Stimulated activated CD8-positive, alpha-beta memory T cell treated with anti-CD3 and anti-CD28 coated beads, Interleukin-12 subunit alpha, Interleukin-12 subunit beta, amount 100 ng/mL, for 1 hour (primary cell): ENCODE data around the gene CAPZB.

ENCODE experiments used
- DNase-seq: peaks from one replicate; pipeline ENCODE4 v3.0.0-alpha.2; 2020; ENCODE audit warnings: low read depth

The CAPZB gene

GRCh38 chr1:19346026-19346425 is 139.3 kb downstream of the CAPZB start:
- no peak for DNase-seq

DNA sequence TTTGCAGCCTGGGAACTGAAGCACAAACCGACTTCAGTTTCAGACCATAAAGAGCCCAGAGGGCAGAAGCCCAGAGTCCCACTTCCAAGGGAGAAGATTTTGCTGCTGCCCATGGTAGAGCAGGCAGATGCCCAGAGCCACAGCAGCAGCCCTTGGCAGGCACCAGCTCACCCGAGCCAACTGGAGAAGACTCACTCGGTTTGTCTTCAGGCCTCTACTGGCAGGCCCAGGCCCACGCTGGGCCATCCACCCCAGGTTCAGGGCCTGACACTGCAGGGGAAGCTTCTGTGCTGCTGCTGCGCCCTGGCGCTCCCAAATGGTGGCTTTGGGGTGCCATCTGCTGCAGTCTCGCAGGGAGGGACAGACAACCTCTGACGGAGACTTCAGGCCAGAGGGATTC is 139.9 kb downstream of the CAPZB start:
- DNase-seq = no peak

DNA sequence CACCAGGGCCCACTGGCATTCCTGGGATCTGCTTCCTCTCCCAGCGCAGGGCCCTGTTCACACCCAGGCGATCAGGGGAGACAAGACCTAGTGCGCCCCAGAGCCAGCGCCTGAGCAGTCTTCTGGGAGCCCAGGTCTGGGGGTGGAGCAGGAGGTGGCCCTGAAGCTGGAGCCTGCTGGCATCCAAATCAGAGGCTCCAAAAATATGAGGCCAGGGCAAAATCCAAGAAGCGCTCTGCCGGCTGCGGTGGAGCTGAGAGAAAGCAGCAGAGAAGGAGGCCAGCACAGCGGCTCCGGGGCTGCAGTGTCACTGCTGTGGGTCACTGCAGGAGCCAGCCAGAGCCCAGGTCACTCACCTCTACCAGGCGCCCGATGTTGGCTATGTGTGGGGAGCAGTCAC is 140.5 kb downstream of the CAPZB start:
- no peak for DNase-seq

- peak; percentile 15 for DNase-seq
These were observed 140.9 kb downstream of the CAPZB start for GRCh38 chr1:19344372-19344810.

DNA sequence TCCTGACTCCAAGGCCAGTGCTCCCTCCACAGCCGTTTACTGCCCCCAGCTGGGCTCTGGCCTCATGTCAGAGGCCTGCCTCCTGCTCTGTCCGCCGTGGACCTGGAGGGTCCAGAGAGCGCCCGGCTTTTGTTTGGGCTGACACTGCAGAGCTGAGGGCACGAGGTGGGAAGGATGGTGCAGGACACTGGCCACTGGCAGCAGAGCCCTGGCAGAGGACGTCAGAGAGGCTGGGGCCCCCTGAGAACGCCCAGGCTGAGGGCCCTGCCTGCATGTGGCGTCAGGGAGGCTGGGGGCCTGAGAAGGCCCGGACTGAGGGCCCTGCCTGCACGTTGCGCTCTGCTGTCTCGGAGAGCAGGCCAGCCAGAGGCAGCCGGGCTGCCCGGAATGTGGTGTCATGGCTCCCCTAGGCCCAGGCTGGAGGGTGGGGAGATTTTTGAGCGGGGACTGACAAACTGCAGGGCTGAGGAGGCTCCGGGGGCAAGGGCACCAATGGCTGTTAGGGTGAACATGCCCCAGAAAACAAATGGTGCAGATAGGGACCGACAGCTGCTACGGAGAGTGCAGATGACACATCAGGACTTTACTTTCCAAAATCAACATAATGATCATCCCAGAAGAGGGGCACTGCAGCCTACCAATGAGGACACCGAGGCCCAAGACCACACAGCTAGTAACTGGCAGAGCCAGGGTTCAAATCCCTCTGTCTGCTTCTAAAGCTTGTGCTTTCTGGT is 141.6 kb downstream of the CAPZB start:
- no peak for DNase-seq

DNA sequence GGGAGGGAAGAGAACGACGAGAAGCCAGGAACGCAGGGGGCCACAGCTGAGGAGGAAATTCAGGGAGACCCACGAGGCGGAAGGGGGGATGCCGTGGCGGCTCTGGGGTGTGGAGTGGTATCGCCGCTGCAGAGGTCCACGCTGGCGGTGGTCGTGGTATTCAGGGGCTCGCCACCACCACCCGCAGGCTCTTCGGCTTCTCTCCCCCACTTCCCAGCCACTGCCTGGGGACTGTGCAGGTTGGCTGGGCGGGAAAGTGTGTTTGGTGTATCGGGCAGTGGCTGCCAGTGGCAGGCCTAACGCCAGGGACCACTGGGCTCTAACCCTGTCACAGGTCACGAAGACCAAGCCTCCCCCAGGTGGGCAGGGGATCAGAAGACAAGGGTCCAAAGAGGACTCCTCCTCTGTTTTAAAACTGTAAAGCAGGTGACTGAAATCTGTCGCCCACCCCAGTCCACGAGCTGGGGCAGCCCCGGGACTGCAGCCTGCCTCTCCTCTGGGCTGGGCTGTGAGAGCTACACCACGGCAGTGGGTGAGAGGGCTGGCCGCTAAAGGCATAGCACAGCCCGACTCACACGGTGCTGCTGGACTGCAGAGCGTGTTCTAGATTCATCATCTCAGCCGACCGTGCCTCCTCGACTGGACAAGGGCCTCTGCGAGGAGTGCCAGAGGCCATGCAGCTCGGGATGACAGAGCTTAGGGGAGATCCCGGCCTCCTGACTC is 142.3 kb downstream of the CAPZB start:
- DNase-seq = no peak

DNA sequence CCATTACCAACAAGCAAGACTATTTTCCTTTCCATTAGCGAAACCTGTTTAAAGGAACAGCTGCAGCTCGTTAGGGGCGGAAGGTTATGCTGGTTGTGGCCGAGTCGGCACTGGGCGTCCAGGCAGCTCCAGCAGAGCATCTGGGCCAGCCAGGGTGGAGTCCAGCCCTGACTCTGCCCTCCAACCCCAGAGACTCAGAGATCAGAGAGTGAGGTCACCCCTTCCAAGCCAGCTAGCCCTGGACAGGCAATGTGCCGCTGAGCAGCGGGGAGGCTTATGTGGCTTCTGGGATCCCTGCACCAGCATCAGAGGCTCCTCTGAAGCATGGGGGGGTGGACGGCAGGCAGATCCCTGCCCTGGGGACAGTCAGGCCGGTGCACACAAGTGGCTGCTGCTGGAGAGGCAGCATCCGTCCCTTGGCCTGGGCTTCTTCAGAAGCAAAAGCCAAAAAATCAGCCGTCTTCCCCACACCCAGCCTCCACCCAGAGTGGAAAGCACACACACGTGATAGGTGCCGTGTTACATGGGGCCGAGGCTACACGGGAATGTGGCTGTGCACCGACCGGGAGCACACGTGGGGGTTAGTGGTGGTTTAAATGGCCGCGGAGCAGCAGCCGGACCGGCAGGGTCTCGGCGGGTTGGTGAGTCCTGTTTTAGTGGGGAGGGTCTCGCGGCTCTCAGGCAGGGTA is 143.1 kb downstream of the CAPZB start:
- no peak for DNase-seq

DNA sequence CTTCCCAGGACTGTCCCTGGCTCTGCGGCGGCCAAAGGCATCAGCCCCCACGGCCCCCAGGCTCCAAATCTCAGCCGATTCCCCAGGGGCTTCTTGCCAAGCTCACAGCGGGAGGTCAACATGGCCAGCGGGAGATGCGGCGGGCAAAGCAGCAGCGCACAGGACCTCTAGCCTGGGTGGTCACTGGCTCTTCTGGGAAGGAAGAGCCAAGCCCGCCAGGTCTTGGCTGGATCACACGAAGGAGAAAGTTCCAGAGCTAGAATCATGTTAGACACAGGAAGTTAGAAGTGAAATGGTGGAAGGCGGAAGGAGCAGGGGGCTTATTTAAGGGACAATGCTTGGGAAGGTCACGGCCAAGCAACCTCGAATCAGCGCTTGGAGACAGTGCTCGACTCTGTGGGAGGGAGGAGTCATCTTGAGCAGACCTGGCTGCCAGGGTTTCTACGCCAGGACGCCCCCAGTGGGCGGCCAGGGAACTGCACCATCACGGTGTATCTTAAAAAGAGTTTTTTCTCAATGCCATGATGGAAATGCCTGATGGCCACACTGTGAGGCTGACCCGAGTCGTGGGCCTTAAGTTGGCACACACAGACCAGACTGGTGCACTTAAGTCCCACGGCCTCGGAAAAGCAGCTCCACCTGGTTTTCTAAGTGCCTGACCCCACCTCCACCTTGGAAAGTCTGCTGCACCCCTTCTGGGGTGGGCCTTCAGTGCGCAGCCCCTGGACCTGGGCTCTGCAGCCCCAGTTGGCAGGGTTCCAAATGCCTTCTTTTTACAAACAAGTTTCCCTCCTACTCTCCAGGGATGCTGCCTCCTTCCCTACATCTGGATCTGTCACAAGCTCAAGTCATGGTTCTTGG is 143.9 kb downstream of the CAPZB start:
- DNase-seq = peak; percentile 51

DNA sequence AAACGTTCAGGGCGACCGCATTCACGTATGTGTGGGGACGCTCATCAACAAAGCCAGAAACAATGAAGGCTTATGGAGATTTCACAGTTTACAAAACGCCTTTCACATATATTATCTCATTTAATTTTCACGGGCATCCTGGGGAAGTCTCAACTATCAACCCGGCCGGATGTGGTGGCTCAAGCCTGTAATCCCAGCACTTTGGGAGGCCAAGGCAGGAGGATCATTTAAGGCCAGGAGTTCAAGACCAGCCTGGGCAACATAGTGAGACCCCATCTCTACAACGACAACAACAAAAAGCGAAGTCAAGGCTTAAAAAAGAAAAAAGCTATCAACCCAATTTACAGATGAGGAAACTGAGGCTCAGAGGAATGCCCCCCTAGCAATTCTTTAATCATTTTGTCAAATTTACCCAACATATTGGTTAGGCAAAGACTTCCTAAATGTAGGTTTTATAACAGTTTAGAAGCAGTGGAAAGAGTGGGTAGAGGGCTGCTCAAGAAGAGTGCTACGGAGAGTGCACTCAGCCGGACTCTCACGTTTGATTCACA is 144.9 kb downstream of the CAPZB start:
- no peak for DNase-seq

DNA sequence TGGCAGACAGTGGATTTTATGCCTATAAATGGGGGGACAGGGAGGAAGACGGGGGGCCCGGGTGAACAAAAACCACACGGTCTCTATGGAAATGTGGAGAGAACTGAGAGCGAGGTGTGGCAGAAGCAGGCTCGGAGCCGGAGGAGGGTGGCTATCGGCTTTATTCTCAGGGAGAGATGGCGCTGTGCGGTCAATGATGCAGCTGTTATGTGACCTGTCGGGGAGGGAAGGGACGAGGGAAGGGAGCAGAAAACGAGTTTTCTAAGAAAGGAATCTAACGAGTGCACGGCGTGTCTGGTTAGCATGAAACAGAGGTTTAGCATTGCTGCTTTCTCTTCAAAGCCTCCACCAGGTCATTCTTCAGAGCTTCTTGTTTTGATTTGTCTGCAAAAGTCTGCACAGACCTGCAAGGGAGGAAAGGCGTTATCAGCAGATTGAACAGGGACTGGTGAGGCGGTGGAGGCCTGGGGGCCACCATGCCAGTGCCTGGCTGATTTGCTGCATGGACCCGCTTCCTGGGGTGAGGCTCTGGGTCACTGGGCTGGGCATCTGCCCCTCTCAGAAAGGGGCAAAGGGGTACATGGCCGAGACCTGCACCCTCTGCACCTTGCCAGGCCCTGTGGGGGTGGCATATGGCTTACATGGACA is 146.0 kb downstream of the CAPZB start:
- DNase-seq = no peak

- no peak for DNase-seq
These were observed 147.0 kb downstream of the CAPZB start for GRCh38 chr1:19338323-19338762.

DNA sequence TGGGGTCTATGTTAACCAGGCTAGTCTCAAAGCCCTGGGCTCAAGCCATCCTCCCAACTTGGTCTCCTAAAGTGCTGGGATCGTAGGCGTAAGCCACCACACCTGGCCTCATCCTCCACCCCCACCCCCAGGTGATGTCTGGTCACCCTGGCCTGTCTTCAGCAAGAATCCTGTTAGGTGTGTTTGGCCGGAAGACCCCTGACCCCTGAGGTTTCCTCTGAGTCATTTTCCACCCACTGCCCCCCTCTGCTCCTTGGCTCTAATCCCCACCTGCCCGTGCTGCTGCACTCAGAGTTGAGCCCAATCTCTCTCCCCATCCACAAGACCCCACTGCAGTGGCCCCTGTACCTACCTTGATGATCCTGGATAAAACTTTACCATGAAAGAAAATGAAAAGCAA is 148.1 kb downstream of the CAPZB start:
- DNase-seq = no peak

- no peak for DNase-seq
These were observed 148.8 kb downstream of the CAPZB start for GRCh38 chr1:19336543-19336942.

DNA sequence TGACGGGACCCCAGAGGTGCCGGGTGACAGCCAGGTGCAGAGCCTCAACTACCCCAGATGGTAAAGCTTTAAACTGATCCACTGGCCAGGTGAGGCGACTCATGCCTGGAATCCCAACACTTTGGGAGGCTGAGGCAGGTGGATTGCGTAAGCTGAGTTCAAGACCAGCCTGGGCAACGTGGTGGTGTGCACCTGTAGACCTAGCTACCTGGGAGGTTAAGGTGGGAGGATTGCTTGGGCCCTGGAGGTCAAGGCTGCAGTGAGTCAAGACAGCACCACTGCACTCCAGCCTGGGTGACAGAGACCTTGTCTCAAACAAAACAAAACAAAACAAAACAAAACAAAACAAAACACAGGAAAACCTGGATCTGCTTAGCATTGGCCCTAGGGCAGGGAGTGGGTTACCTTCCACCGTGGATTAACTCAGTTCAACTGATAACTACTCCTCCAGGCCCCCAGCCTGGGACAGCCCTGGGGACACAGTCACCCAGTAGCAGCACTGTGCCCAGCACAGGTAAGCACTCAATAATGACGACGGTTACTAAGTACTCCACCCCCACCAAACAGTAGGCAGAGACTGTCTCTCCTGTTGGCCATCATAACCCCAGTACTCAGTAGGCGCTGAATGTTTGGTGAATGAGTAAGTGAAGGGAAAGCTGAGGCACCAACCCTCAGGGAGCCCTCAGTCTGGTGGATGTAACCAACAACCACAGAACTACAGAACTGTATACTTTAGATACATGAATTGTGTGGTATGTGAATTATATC is 151.6 kb downstream of the CAPZB start:
- DNase-seq = no peak

DNA sequence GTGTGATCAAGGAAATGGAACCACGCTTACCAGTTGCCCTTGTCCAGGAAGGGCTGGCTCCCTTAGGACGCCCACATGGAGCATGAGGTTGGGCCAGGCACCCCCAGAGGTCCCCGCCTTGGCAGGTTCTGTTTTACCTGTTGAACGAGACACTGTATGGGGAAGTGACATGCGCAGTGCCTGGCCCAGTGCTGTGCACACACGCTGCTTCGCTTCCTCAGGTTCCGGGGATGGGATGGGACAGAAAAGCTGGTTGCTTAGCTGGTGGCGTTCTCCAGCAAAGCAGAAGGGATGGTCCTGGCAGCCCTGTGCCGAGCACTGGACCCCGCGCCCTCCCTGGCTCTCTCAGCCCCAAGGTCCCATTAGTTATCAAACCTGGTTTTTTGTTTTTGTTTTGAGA is 152.5 kb downstream of the CAPZB start:
- DNase-seq = no peak

GRCh38 chr1:19331262-19331878 is 154.0 kb downstream of the CAPZB start:
- DNase-seq = no peak

GRCh38 chr1:19330449-19331135 is 154.7 kb downstream of the CAPZB start:
- no peak for DNase-seq

GRCh38 chr1:19329611-19330010 is 155.7 kb downstream of the CAPZB start:
- DNase-seq = no peak

DNA sequence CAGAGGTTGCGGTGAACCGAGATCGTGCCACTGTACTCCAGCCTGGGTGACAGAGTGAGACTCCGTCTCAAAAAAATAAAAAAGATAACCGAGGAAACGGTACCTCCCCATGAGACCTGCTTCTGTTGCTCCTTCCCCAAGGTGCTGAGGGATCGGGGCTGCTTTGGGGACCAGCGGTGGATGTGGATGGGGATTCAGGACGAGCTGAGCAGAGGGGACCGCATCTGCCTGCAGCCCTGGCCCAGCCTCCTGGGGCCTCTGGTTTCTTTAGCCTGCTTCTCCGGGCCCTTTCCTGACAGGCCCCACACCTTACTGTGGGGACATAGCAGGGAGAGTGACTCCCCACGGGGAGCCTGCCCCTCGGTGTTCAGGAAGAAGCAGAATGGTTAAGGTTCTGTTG is 156.2 kb downstream of the CAPZB start:
- no peak for DNase-seq
